Stimulated activated CD8-positive, alpha-beta memory T cell treated with anti-CD3 and anti-CD28 coated beads, Interleukin-12 subunit alpha, Interleukin-12 subunit beta, amount 100 ng/mL, for 1 hour (primary cell): ENCODE measurements around the gene MED8.
"Not testable (repeated sequence)": the region's sequence is repeated elsewhere in the genome, so short reads cannot be mapped to it uniquely, and the experiment has no call there.

ENCODE experiments used
- DNase-seq: peaks from one replicate; pipeline ENCODE4 v3.0.0-alpha.2; 2020; ENCODE audit warnings: low read depth

The MED8 gene

GRCh38 chr1:43382027-43382779 lies 7.4 kb downstream of the MED8 start:
- DNase-seq = no peak

- DNase-seq = no peak
These were observed 8.0 kb downstream of the MED8 start for GRCh38 chr1:43381612-43382011.

DNA sequence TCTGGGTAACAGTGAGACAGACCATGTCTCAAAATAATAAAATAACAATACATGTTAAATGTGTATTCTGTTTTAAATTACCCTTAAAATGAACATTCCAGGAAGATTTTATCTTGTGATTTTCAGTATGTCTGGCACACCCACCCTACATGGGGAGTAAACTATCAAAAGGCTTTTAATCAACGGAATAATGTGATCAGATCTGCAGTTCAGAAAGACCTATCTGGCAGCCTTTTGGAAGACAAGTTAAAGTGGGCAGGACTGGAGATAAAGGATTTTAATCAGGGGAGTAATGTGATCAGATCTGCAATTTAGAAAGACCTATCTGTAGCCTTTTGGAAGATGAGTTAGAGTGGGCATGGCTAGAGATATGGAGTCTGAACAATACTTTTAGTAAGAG lies 10.1 kb downstream of the MED8 start:
- DNase-seq = no peak

GRCh38 chr1:43377831-43378230 lies 11.8 kb downstream of the MED8 start:
- no peak for DNase-seq

DNA sequence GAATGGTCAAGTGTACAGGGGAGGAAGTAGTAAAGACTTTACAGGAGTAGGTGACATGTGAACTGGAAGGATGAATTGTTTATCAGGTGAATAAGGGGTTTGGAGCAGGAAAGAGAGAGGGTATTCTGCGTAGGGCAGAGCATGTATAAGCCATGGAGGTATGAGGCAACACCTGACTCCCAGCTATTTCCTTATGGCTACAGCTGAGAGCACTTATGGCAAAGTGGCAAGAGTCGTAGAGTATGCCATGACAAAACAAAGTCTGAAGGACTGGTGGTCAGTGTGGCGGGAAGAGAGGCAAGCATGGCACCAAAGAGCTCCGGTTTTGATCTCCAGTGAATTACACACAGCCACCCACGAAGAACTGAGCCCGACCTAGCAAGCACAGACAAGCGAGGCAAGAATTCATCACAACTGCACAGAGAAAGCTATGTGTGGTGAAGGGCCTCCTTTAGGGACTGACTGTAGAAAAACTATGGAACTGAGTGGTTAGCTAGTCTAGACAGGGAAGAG lies 12.8 kb downstream of the MED8 start:
- DNase-seq = no peak

GRCh38 chr1:43373066-43373940 lies 16.3 kb downstream of the MED8 start:
- no peak for DNase-seq

DNA sequence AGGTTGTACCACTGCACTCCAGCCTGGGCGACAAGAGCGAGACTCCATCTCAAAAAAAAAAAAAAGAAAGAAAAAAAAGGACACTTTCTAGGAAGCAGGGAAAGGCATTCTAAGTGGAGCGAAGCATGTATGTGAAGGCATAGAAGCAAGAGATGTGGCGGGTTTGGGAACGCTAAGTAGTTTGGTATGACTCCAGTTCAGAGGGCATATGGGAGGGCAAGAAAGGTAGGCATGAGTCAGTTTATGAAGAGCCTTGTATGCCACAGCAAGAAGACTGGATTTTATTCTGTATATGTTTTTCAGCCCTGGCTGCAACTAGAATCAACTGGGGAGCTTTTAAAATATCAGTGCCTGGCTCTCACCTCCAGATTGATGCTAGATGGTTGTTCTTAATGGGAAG lies 17.4 kb downstream of the MED8 start:
- no peak for DNase-seq

DNA sequence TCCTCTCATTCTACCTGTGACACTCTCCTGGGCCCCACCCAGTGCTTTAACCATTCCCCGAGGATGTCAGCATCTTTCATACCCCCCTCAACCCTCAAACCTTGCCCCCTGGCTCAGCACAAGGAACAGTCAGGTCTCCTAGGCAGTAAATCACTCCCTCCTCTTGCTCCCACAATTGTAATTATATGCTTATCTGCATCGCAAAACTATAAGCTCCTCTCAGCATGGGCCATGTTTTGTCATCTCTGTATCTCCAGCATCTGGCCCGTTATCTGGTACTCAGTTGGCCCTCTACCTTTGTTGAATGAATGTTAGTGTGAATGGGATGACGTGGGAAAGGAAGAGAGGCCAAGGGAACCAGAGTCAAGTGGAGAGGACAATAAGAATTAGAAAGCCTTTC lies 19.0 kb downstream of the MED8 start:
- no peak for DNase-seq

DNA sequence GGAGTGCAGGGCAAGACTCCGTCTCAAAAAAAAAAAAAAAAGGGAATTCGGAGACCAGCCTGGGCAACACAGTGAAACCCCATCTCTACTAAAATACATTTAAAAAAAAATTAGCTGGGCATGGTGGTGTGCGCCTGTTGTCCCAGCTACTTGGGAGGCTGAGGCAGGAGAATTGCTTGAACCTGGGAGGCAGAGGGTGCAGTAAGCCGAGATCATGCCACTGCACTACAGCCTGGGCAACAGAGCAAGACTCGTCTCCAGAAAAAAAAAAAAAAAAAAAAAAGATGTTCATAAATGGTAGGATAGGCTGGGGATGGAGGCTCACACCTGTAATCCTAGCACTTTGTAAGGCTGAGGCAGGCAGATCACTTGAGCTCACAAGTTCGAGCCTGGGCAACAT lies 19.8 kb downstream of the MED8 start:
- DNase-seq = not testable (repeated sequence)

DNA sequence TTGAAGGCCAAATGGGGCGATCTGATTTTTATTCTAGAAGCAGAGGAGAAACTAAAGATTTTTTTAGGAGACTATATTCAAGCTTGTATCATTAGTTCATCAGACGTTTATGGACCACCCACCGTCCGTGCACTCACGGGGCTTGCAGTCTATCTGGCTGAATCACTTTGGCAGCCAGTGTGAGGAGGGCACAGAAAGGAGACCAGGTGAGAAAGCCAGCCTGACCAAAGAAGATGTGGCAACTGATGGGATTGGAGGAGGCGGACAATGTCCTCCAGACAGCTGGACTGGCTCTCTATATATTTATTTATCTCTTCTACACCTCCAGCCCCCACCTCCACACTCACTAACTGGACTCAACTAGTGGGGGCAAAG lies 21.0 kb downstream of the MED8 start:
- no peak for DNase-seq

DNA sequence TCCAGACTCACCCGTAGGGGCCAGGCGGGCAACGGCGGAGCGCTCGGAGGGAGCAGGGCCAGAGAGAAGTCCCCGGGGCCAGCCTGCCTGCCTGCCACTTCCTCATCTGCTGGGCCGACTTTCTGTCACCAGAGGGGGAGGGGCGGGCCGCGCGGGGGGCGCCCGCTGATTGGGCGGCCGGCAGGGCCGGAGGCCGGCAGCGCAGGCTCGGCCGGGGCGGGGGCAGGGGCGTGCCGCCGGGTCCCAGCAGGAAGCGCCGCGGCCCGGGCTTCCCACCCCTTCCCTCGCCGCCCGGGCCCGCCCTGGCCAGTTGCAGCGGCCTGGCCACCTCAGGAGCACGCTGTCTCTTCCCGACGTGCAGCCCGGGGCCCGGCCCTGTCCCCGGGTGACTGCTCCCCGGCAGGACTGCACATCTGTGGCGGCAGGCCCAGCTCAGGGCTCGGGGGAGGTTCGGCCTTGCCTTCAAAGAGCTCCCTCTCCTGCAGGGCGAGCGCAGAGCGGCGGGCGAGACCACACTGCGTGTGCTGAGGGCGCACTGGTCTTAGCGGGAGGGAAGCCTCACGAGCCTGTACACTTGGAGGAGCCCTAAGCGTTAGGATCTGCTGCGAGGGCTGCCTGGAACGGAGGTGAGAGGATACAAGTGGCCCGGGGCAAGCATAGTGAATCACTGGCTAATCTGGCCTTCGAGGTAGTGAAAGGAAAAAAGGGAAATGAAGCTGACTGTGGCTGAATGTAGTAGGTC lies 21.5 kb downstream of the MED8 start, which contains the start of gene ELOVL1:
Gene ELOVL1 (minus strand): TSS at position 108 of the 742 bp plus-strand sequence. CDS start 2,402 bp downstream, outside the sequence.
- peak; percentile 79 for DNase-seq

- no peak for DNase-seq
These were observed 22.3 kb downstream of the MED8 start for GRCh38 chr1:43367026-43367903.

DNA sequence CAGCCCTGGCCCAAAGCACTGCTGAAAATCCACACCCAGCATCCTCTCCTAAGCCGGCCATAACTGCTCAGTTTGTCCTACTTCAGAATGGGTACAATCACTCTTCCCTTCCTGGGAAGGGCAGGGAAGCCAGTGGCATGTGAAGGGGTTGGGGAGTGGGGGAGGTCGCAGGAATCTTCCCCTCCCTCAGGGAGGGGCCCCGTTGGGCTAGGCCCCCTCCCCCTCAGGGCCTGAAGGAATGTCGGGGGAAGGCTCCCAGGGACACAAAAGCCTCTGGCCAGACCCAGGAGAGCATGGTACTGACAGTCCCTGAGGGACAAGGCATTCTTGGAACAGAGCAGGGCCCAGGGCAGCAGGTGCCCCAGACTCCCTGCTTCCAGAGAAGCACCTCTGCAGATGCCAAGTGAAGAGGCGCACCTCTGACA lies 23.0 kb downstream of the MED8 start:
- no peak for DNase-seq

DNA sequence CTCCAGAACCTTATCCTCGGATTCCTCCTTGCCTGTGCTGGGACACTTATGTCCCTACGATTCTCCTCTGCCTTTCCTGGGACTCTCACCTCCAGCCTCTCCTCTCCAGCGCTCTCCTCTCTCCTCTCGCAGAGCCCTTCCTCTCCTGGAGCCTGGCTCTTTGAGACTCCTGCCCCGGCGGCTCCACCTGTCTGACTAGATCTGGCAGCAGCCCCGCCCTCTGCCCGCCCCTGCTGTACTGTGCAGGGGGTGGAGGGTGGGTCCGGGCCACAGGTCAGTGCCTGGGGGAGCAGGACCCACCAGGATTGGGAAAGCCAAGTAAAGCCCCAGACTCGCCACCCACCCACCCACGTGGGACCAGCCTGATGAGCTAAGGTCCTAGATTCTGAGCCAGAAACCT lies 23.4 kb downstream of the MED8 start:
- no peak for DNase-seq

DNA sequence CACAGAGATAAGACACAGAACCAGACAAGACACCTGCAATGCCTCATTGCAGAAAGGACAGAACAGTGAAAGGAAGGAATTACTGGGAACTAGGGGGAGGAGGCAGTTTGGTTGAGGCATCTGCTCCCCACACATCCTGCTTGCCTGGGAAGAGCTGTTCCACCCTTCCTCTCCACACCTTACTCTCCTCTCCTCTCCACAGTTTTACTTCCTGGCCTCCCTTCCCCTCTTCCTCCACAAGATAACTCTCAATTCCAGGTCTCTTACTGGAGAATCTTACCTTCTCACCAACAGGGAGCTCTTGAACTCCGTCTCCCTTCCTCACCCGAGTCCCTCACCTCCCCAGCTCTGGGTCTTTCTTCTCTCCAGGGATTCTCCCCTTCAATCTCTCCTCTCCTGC lies 23.9 kb downstream of the MED8 start:
- no peak for DNase-seq

DNA sequence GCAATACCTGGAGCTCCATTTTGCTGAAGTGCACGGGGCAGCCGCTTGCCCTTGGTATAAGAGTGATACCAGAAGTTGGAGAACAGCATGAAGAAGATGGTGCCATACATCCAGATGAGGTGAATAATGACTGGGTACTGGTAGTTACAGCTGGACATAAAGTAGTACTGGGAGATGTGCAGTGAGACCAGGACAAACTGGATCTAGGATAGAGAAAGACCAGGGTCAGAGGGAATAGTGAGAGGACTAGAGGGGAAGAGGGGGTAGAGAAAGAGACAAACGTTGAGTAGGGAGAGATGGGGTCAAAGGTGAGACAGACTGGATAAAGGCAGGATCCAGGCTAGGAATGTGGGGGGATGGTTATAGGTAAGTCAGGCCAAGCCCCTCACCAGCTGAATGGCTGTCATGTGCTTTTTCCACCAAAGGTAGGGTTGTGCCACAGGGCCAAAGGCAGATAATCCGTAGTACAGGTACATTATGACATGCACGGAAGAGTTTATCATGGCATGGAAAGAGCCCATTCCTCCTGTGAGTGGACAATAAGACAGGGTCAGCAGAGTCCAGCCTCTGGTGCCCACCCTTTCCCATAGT lies 25.6 kb downstream of the MED8 start:
- no peak for DNase-seq

DNA sequence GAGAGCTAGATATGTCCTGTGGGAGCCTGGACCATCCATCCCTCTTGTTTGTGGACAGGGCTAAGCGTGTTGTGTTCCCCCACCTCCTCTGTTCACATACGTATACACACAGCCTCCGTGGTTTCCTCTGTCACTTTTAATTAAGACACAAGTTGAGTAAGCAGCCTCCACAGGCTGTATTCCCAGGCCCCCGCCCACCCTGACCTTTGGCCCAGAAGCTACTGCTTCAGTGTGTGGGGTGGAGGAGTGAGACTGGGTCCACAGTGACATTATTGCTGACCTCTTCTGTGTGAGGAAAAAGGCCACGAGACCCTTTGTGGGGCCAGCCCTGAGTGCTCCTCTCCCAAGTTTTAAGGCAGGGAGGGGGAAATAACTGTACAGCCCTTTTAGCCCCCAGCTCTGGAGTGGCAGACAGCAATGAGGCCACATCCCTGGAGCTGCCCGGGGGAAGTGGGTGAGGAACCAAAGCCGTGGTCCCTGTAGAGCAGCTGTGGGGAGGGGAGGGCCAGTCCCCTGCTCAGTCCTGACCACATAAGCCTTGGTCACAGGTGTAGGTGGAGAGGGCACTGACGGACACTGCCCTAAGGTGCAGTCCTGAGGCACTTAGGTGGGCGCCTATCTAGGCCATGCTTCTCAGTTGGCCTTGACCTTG lies 26.2 kb downstream of the MED8 start:
- no peak for DNase-seq

DNA sequence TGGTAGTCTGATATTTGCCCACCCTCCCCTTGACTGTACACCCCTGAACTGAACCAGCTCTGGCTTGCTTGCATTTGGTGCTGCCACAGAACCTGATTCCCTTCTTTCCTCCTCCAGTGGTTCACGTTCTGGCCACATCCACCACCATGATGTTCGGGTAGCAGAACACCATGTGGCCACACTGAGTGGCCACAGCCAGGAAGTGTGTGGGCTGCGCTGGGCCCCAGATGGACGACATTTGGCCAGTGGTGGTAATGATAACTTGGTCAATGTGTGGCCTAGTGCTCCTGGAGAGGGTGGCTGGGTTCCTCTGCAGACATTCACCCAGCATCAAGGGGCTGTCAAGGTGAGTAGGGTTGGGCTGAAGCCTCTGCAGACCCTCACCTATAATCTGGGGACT lies 29.0 kb downstream of the MED8 start:
- no peak for DNase-seq

DNA sequence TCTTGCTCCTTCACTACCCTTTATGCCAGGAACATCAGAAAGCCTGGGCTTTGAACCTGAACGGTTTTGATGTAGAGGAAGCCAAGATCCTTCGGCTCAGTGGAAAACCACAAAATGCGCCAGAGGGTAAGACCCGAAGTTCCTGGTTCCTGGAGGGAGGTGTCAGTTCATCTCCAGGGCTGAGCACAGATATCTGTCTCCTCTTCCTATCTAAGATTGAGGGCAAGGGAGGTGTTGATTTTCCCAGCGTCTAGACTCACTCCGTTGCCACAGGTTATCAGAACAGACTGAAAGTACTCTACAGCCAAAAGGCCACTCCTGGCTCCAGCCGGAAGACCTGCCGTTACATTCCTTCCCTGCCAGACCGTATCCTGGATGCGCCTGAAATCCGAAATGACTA lies 29.9 kb downstream of the MED8 start:
- DNase-seq = no peak
